Activated naive CD4-positive, alpha-beta T cell (primary cell): ENCODE measurements around the gene PCNX2.
A peak's percentile ranks its signal among the peaks of the same experiment; 100 is the strongest.

ENCODE experiments used
- DNase-seq, 4 experiments: peaks; one replicate each; lab custom pipeline; 2025; lab: John Stamatoyannopoulos, UW

Gene PCNX2, protein sequence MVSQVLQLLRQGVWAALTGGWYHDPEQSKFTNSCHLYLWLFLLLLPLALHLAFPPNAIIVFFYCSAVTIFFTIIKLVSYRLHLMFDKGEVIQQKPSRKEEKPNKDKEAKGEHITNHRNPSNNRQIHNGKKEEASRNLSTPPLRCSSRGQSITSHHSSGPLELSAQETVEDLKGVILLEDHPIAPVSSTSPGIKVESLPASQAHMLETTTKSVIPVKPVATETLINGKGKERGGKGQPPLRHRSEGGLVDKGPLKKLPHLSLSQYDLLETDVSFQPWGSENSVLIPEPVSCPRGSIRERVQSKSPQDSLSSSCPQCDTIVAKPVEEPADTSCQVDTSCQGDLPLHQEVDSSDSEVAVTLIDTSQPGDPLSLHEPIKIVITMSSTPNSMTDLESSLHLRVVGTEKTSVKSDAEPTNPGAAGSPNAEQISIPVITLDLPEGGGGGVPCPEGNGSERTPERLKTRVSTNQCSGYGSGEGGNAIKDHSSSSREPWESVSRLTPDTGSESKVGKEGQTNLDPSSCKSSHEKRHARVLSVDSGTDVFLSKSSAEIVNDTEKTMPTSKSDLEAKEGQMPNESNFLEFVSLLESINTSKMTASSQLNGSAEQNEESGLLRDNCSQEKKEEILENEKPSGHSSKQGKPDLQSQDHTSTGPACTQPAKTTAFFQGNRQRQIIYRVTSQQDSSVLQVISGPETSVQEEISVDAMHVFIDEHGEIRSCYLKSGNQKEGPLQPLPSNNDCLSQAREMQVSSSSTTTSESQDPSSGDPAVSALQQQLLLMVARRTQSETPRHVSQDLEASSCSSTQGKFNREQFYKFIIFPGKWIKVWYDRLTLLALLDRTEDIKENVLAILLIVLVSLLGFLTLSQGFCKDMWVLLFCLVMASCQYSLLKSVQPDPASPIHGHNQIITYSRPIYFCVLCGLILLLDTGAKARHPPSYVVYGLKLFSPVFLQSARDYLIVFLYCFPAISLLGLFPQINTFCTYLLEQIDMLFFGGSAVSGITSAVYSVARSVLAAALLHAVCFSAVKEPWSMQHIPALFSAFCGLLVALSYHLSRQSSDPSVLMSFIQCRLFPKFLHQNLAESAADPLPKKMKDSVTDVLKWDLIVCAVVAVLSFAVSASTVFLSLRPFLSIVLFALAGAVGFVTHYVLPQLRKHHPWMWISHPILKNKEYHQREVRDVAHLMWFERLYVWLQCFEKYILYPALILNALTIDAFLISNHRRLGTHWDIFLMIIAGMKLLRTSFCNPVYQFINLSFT (N-terminal part only)

DNA sequence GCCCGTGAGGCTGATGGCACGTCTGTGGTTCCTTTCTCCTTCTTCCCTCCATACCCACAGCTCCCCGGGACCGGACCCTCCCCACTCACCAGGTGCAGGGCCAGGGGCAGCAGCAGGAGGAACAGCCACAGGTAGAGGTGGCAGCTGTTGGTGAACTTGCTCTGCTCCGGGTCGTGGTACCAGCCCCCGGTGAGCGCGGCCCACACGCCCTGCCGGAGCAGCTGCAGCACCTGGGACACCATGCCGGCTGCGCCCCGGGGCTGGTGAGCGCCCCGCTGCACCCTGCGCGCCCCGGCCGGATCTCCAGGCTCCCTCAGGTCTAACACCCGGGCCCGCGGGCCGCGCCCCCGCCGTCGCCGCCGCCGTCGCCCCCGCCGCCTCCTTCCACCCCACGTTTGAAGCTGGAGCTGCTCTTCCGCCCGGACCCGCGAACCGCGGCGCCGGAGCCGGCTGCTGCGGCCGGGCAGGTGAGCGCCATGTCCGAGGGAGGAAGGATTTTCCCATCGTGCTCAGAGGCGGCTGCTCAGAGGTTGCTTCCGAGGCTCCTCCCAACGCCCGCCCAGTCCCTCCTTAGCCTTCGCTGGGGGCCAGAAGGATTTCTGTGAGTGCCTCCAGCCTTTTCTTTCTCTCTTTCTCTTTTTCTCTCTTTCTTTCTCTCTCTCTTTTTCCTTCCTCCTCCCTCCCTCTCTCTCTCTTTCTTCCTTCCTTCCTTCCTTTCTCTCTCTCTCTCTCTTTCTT, at the start of gene PCNX2:
Gene PCNX2, minus strand, starts transcription at position 489 of the 738 bp plus-strand sequence. Its CDS starts 247 bp downstream, at position 242.
- DNase-seq, result peak; percentile 4 to 53 (median 40)

DNA sequence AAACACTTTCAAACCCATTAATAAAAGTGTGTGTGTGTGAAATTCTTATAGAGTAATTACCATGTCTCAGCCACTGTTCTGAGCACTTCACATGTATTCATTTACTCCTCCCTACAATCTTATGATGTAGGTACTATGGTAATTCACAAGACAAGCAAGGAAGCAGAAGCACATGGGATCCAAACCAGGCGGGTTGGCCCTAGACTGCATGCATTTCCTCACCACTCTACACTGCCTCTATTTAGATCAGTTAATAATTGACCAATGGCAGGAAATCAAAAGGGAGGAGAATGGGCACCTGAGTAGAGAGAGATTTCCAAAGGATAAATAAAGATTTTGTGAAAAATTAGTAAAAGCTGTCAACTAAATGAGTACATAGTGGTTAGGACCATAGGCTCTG, 47.7 kb upstream of the PCNX2 start:
- DNase-seq, result no peak

DNA sequence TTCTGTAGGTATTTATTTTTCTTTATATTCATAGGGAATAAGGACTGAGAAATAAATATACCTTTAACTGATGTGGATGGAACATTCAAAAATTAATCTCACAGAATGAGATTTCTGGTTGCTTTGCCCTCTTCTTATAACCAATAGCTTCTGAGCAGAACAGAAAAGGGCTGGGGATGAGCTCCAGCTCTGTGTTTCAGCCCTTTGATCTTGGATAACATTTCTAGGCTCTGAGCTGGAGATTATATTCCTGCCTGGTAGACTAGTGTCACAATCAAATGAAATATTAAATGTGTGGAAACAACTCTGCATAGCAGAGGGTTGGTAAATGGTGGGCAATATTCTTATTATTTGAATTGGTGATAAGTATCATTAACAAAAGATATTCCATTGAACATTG, 46.6 kb upstream of the PCNX2 start:
- no peak for DNase-seq

DNA sequence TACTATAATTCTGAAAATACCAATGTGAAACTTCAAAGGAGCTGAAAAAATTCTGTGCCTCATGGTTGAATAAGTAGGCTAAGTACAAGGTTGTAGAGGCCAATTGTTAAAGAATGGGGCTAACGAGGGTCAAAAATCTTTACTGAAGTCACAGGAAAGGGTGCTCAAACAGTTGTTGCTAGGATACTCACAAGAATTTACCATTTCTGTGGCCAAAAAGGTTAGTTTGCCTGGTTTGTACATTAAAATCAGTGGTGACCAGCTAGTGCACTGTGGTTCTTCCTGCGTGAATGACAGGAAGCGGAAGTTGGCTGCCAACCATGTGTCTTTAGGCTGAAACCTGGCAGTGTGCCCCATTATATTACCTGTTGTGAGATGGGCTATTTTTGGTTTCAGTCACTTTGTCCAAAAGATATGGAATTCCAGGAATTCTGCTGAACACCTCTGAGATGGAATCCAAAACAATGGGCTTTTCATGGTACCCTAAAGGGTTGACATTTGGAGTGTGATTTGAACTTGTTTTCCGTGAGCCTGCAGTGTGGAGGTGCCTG, 45.5 kb upstream of the PCNX2 start:
- DNase-seq, result no peak

DNA sequence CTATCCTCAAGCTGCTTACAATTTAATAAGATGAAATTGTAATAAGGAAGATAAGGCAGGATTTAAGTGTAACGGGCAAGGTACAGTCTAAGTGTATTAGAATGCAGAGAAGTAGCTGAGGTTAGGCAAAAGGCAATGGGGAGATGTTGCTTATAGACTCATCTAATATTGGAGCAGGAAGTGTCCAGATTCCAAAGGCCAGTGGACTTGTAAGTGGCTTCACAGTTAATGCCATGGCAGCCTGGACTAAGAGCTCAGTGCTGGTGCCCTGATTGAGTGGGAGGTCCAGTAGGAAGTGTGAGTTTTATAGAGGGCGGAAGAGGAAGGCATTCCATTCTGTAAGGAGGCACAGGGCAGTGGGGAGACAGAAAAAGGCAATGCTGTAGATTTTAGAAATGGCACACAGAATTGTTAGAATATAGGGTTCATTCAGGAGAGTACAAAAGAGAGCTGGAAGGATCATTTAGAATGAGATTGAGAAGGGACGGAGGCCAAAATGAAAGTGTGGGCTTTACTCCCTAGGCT, 44.6 kb upstream of the PCNX2 start:
- DNase-seq, result no peak

DNA sequence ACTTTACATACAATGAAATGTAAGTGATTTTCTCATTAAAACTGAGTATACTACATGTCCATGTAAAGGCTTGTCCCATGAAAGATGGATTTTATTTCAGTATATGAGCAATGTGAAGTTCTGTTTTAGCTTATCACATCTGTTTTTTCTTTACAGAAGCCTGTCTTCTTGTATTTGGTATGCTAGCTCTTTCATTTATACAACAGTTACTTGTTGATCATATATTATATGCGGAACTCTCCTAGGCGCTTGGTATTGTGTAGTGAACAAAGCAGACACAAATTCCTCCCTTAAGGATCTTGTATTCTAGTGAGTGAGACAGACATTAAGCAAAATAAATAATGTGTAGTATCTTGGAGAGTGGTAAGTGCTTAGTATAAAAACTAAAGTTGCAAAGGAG, 42.6 kb upstream of the PCNX2 start:
- DNase-seq, result no peak

DNA sequence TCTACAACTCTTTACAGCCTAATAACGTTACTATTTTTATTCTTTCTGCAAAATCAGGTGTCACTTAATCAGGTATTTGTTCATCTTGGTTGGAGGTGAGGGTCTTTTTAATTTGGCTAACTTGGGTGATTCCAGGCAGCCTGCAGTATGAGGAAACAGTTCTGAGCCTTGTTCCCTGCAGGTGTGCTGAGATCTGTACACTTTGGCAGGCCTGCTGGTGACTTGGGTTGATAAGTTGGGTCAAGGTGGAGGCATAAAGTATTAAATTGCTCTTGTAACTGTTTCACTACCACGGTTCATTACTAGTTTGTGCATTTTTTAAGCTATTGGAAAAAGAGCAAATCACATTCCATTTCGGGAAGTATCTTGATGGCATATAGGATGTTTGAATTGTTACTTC, 42.0 kb upstream of the PCNX2 start:
- no peak for DNase-seq

DNA sequence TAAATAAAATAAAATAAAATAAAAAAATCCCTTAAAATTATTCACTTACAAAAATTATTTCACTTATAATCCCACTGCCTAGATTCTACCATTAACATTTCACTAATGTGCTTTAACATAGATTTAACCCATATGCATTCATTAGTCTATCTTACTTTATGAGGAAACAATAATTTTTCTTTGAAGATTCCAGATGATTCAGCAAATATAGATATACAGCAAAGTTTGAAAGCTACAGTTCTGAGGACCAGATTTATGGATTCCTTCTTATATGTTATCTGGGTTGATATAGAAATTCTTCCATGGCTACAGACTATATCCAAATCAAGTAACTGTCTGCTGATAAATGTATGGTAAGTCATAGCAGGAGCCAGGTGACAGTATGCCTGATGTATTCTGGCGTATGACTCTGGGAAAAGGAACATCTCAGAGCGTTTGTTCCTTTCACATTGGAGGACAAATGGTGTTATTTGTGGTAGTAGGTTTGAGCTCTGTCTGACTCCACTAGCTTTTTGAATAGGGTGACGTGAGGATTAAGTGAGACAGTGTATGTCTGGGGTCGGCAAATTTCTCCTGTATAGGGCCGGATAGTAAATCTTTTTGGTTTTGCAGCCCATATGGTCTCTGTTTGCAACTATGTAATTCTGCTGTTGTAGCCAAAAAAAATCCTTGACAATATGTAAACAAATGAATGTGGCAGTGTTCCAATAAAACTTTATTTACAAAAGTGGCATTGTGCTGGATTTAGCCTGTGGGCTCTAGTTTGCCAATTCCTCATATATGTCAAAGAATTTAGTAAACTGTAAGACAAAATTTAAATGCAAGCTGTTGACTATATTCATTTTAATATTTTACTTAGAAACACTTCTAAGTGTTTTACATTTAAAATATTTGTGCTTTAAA, 41.3 kb upstream of the PCNX2 start:
- no peak for DNase-seq

DNA sequence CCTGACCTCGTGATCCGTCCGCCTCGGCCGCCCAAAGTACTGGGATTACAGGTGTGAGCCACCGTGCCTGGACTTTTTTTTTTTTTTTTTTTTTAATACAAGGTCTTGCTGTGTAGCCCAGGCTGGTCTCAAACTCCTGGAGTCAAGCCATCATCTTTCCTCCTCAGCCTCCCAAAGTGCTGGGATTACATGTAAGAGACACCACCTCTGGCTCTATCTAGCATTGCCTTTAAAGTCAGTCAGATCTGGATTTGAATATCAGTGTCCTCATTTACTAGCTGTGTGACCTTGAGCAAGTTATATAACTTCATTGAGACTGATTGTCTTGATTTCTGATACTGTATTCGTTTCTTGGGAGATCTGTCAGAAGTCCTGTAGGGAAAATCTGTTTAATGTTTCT, 38.6 kb upstream of the PCNX2 start:
- no peak for DNase-seq

DNA sequence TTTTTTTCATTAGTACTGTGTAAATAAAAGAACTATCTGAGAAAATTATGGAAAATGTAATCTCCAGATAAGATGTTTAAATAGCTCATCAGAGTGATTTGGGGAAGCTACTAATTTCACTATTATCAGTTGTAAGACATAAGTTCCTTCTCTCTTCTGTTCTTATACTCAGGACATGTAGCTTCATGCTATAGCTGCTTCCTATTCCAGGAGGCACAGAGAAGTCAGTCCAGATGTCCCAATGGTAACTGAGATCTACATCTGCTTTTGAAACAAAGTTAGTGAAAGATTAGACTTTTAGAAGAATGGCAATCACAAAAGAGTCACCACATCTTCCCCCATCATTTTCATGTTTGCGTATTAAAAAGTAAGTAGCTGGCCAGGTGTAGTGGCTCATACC, 37.6 kb upstream of the PCNX2 start:
- DNase-seq, result no peak

DNA sequence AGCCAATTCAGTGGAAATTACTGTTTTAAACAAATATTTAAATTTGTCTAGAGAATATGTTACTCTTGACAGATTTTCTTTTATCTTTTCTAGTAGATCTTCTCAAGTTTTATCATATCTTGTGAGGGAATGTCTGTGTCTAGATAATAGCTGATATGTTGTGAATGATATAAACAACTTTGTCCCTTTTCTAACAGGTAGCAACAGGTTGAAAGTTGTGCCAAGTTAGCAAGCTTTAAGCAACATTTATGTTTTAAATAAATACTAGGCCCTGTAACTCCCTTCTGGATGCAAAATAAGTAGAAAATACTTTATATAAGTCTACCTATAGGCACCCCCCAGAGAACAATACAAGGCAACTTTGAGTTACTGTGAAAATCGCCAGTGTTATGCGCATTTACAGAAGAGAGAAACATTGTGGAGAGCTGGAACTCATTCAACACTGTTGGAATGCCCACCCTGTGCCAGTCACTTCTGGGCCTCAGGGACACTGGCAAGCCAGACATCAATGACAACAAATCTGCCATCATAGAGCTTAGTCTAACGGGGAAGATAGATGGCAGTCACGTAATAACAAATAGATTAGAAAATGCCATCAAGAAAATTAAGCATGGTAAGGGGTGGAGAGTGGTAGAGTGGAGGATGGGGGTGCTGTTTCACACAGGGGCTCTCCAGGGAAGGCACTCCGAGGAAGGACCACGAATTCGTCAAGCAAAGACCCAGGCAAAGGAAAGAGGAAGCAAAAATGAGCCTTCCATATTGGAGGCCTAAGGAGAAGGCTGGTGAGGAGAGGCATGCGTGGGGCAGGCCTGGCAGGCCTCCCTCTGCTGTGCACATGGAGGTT, 36.4 kb upstream of the PCNX2 start:
- no peak for DNase-seq

DNA sequence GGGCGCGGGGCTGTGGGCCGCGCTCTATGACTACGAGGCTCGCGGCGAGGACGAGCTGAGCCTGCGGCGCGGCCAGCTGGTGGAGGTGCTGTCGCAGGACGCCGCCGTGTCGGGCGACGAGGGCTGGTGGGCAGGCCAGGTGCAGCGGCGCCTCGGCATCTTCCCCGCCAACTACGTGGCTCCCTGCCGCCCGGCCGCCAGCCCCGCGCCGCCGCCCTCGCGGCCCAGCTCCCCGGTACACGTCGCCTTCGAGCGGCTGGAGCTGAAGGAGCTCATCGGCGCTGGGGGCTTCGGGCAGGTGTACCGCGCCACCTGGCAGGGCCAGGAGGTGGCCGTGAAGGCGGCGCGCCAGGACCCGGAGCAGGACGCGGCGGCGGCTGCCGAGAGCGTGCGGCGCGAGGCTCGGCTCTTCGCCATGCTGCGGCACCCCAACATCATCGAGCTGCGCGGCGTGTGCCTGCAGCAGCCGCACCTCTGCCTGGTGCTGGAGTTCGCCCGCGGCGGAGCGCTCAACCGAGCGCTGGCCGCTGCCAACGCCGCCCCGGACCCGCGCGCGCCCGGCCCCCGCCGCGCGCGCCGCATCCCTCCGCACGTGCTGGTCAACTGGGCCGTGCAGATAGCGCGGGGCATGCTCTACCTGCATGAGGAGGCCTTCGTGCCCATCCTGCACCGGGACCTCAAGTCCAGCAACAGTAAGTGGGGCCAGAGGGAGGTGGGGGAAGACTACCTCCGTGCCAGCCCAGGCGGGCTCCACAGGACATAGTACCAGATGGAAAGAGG, 32.8 kb upstream of the PCNX2 start:
- peak in 1 of 4 experiments; percentile 37 for DNase-seq

DNA sequence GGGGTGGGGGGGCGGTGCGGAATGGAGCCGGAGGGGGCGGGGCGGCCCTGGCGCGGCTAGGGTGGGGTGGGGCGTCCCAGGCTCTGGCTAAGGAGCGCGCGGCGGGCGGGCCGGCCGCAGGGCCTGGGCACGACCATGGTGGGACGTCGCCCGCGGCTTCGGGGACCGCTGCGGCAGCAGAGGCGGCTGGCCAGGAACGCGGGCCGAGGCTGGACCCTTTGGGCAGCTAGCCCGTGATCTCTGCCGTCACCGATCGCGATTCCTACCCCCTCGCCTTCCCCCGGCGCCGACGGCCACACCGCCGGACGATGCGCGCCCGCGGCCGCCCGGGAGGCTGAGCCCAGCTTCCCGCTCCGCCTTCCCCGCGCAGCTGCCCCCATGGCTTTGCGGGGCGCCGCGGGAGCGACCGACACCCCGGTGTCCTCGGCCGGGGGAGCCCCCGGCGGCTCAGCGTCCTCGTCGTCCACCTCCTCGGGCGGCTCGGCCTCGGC, 32.2 kb upstream of the PCNX2 start, which contains the start of gene MAP3K21:
Gene MAP3K21, plus strand, starts transcription at position 74 of the 491 bp plus-strand sequence. Its CDS starts 305 bp downstream, at position 379.
- no peak for DNase-seq

DNA sequence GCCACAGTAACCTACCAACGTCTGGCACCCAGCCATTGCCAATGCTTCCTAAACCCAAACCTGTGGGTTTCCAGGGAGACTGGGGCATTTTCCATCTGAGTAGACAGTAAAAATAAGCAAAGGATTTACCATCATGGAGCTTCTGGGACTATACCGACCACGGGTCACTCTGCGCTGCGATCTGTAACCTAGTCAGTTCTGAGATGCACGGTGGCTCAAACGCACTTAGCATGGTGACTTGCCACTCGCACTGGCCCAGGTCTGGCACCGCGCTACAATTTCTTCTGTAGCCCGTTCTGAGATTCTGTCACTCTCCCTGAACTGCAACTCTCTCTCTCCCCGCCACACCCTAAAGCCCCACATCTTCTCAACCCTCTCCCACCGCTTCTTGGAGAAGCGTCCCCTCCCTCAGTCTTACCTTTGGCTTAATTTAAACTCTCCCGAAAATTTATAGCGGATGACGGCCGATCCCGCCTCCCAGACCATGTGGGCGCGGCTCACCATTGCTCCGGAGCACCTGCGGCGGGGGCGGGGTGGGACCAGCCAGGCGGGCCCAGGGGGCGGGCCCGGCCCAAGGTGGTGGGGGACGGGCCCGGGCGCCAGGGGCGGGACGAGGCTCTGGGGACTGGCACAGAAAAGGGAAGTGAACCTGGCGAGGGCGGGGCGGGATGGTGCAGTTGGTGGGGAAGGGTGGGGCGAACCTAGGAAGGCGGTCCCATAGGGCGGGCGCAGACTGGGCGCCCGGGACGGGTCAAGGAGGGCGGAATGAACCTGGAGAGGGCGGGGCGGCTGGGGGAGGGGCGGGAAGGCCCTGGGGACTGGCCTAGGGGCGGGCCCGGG, 31.5 kb upstream of the PCNX2 start:
- peak; percentile 22 to 77 (median 63) for DNase-seq

DNA sequence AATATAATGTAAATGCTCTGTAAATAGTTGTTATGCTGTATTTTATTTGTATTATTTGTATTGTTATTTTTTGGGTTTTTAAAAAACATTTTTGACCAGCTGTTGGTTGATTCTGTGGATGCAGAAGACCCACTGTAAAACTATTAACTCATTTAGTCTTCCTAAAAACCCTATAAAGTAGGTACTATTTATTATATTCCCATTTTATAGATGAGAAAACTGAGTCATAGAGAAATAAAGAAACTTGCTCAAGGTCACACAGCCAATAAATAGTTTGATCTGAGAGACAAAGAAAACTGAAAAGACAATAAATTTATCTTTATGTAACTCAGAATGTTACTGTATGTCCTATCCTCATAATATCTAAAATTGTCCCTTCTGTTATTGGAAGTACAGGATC, 30.8 kb upstream of the PCNX2 start:
- DNase-seq, result no peak

DNA sequence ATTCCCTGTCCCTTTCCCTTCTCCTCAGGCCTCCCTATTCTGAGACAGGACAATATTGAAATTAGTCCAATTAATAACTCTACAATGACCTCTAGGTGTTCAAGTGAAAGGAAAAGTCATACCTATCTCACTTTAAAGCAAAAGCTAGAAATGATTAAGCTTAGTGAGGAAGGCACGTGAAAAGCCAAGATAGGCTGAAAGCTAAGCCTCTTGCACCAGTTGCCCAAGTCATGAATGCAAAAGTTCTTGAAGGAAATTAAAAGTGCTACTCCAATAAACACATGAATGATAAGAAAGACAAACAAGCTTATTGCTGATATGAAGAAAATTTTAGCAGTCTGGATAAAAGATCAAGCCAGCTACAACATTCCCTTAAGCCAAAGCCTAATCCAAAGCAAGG, 28.2 kb upstream of the PCNX2 start:
- DNase-seq, result no peak

DNA sequence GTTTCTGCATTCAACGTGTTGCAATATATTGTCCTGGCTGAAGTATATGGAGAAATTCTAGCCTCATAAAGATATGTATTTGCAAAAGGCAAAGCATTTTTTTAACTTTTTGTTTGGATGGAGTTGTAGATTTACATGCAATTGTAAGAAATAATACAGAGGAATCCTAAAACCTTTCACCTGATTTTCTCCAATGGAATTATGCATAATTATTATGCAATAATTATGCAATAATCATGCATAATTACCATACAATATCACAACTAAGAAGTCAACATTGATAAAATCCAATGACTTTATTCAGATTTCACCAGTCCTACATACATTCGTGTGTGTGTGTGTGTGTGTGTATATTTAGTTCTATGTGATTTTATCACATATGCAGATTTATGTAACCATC, 24.5 kb upstream of the PCNX2 start:
- DNase-seq, result no peak
